HG03558 (cell line): ENCODE results near the gene CYP2A13.
"Not testable (repeated sequence)": the region's sequence is repeated elsewhere in the genome, so short reads cannot be mapped to it uniquely, and the experiment has no call there.

Experiments used
- ATAC-seq: cut with Tn5 transposase; IDR thresholded peaks from one replicate; pipeline ENCODE4 v1.9.1; 2021; ENCODE audit warnings: moderate number of reproducible peaks; ENCODE audit not compliant: unreplicated experiment; ENCODE audit errors: extremely low read depth

The CYP2A13 gene, protein sequence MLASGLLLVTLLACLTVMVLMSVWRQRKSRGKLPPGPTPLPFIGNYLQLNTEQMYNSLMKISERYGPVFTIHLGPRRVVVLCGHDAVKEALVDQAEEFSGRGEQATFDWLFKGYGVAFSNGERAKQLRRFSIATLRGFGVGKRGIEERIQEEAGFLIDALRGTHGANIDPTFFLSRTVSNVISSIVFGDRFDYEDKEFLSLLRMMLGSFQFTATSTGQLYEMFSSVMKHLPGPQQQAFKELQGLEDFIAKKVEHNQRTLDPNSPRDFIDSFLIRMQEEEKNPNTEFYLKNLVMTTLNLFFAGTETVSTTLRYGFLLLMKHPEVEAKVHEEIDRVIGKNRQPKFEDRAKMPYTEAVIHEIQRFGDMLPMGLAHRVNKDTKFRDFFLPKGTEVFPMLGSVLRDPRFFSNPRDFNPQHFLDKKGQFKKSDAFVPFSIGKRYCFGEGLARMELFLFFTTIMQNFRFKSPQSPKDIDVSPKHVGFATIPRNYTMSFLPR

DNA sequence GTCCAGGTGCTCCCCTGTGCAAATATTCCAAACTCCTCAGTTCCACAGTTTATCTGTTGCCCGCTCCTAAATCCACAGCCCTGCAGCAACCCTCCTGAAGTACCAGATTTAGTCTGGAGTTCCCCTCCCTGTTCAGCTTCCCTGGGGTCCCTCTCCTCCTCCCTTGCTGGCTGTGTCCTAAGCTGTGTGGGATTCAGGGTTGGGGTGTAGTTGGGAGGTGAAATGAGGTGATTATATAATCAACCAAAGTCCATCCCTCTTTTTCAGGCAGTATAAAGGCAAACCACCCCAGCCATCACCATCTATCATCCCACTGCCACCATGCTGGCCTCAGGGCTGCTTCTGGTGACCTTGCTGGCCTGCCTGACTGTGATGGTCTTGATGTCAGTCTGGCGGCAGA lies at the start of gene CYP2A13:
TSS of gene CYP2A13 (plus strand) at position 301 of the 400 bp plus-strand sequence. CDS start at position 322, 21 bp downstream.
- no peak for ATAC-seq

- no peak for ATAC-seq
These were observed 48.4 kb upstream of the CYP2A13 start for GRCh38 chr19:41039806-41040205.

DNA sequence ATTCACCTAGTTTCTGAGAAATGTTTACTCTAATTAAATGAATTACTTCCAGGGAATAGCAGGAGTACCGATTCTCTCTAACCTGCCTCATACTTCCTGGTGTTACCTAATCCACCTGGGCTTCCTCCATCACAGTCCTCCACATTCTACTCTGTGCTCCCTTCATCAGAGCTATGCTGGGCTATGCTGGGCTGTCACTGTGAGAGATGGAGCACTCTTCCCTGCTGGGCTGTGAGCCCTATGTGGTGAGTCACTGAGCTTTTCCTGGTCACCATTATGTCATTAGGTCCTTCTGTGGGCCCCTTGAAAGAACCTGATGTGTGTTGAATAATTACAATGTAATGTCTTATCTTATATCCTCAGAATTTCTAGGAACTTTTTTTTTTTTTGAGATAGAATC lies 43.2 kb upstream of the CYP2A13 start:
- not testable (repeated sequence) for ATAC-seq

- ATAC-seq = no peak
These were observed 37.8 kb upstream of the CYP2A13 start for GRCh38 chr19:41050426-41050825.

DNA sequence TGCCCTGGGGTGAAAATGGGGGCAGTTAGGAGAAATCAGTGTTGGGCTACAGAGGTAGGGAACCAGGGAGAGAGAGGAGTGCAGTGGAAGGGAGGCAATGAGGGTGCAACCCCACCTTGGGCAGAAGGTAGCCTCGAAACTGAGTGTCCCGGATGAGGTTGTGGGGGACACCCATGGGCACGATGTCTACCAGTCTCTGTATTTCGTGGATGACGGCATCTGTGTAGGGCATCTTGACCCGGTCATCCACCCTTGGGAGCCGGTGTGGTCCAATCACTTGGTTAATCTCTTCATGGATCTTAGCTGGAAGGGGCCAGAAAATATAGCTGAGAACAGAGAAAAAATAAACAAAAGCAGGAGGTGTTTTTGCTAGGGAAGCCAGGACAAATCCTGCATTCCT lies 36.1 kb upstream of the CYP2A13 start:
- not testable (repeated sequence) for ATAC-seq

DNA sequence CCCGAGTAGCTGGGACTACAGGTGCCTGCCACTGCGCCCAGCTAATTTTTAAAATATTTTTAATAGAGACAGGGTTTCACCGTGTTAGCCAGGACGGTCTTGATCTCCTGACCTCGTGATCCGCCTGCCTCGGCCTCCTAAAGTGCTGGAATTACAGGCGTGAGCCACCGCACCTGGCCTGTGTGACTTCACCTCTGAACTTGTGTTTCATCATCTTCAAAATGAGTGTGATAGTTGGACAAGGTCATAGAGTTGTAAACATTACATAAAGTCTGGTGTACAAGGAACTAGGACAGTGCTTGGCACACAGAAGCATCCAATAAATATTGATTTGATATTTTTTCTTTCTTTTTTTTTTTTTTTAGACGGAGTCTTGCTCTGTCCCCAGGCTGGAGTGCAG lies 34.9 kb upstream of the CYP2A13 start:
- not testable (repeated sequence) for ATAC-seq

DNA sequence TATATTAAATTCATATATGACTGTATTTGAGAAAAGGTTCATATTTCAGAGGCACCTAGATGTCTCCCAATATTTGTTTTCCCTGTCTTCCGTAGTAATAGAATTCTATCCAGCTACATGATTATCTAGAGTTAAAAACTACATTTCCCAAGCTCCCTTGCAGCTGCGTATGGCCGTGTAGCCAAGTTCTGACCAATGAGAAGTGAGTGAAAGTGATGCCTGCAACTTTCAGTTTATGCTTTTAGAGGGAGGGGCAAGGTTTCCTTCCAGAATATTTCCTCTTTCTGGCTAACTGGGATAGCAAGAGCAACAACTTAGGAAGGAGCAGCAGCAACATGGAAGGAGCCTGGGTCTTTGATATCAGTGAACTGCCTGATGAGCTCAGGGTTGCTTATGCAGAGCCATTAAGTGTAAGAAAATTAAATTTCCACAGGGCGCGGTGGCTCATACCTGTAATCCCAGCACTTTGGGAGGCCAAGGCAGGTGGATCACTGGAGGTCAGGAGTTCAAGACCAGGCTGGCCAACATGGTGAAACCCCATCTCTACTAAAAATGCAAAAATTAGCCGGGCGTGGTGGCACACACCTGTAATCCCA lies 23.2 kb upstream of the CYP2A13 start:
- ATAC-seq = no peak

- ATAC-seq = no peak
These were observed 12.0 kb upstream of the CYP2A13 start for GRCh38 chr19:41076286-41076685.

GRCh38 chr19:41083516-41083915 lies 4.7 kb upstream of the CYP2A13 start:
- no peak for ATAC-seq

GRCh38 chr19:41085748-41086415 lies 2.4 kb upstream of the CYP2A13 start:
- ATAC-seq = no peak

DNA sequence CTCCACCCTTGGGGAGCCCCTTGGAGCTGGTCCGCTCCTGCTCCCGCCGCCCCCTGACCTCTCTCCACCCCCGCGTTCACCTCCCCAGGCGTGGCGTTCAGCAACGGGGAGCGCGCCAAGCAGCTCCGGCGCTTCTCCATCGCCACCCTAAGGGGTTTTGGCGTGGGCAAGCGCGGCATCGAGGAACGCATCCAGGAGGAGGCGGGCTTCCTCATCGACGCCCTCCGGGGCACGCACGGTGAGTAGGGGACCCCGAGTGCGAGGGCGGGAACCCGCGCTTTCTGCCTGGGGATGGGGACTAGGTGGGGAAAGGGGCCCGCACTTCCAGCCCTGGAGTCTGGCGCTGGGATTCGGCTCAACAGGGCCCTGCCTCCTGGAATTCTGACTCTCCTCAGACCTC lies 1.7 kb downstream of the CYP2A13 start:
- no peak for ATAC-seq

GRCh38 chr19:41095703-41096102 lies 7.5 kb downstream of the CYP2A13 start:
- no peak for ATAC-seq

GRCh38 chr19:41096353-41096752 lies 8.1 kb downstream of the CYP2A13 start:
- no peak for ATAC-seq

DNA sequence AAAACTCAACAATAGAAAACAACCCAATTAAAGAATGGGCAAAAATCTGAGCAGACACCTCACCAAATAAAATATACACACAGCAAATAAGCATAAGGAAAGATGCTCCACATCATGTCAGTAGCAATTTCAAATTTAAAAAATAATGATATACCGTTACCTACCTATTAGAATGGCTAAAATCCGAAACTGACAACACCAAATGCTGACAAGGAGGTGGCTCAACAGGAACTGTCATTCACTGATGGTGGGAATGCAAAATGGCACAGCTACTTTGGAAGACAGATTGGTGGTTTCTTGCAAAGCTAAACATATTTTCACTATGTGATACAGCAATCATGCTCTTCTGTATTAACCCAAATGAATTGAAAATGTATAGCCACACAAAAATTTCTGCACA lies 9.1 kb downstream of the CYP2A13 start:
- no peak for ATAC-seq

DNA sequence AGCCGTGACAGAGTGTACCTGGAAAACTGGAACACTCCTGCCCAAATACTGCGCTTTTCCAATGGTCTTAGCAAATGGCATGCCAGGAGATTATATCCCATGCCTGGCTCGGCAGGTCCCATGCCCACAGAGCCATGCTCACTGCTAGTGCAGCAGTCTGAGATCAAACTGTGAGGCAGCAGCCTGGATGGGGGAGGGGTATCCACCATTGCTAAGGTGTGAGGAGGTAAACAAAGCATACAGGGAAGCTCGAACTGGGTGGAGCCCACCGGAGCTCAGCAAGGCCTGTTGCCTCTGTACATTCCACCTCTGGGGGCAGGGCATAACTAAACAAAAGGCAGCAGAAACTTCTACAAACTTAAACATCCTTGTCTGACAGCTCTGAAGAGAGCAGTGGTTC lies 10.5 kb downstream of the CYP2A13 start:
- no peak for ATAC-seq

- ATAC-seq = not testable (repeated sequence)
These were observed 14.0 kb downstream of the CYP2A13 start for GRCh38 chr19:41102210-41102609.

DNA sequence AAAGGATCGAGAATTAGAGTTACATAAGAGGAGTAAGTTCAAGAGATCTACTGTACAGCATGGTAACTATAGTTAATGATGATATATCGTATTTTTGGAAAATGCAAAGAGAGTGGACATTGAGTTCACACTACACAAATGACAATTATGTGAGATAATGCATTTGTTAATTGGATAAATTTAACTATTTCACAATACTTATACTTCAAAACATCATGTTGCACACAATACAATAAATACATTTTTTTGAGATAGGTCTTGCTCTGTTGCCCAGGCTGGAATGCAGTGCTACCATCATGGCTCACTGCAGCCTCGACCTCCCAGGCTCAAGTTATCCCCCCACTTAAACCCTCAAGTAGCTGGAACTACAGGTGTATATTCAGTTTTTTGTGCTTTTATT lies 17.9 kb downstream of the CYP2A13 start:
- ATAC-seq = no peak

GRCh38 chr19:41111296-41111695 lies 23.0 kb downstream of the CYP2A13 start:
- ATAC-seq = no peak

DNA sequence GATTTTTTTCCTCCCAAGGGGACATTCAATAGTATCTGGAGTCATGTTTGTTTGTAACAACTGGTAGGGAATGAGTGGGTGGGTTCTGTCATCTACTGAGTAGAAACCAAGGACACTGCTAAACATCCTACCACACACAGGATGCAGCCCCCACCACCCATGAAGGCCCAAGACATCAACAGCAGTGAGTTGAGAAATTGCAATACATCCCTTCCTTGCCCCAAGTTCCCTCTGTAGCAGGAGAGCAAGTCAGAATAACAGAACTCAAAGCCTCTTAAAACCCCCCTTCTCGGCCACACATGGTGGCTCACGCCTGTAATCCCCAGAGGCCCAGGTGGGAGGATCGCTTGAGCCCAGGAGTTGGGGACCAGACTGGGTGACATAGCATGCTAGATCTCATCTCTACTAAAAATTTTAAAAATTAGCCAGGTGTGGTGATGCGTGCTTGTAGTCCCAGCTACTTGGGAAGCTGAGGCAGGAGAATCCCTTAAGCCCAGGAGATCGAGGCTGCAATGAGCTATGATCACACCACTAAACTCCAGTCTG lies 23.6 kb downstream of the CYP2A13 start:
- no peak for ATAC-seq

GRCh38 chr19:41112728-41113290 lies 24.6 kb downstream of the CYP2A13 start:
- no peak for ATAC-seq

GRCh38 chr19:41114132-41114531 lies 25.9 kb downstream of the CYP2A13 start, which contains the start of gene CYP2F1:
Gene CYP2F1, plus strand, starts transcription at chr19:41114432. Its CDS starts 1,757 bp downstream, at chr19:41116189.
- ATAC-seq = no peak
